ENCODE data around the gene SLC1A2. TPM values are rescaled to one million over a fixed set of nuclear protein-coding genes. Genes with fewer than 3 reads are reported as not detected.

SLC1A2 gene
- total RNA-seq, 1 experiment from 2014 or later: 0.50 TPM

- Mint-ChIP-seq H3K4me1 (peaks cover 17 to 20% of the 10 kb centered on the region in 2 experiments), H3K27ac (no peak overlapping the region), H3K27me3 (ENCODE audit: low read depth) (peaks cover 63% of the 10 kb centered on the region), H3K36me3 (ENCODE audit: insufficient read depth in 1 of 3, low read depth in 3 of 3) (no peaks in the 10 kb centered on the region; a peak in 1 of 7 replicates), H3K9me3 (no peaks in the 10 kb centered on the region; a peak in 1 of 5 replicates), H3K4me3 (no peak overlapping the region)
- no peak overlapping the region for H2BK15ac ChIP-seq (ENCODE audit: low read depth, low read length)
- peaks cover 6% of the 10 kb centered on the region; the same call in 1 of the 2 replicates for H3K27me3 ChIP-seq (ENCODE audit: insufficient read depth, low read length)
- no peak for TF ChIP-seq CTCF (conservative IDR thresholded peaks at IDR 0.05)
- H2BK120ac ChIP-seq (ENCODE audit: low read depth, low read length, poor library complexity, severe bottlenecking): no peak overlapping the region
- H2AFZ ChIP-seq (ENCODE audit: low read length): no peak overlapping the region
- H3T11ph ChIP-seq (ENCODE audit: low read length): no peak overlapping the region
- no peaks in the 10 kb centered on the region for H4K20me1 ChIP-seq (ENCODE audit: control insufficient read depth, insufficient read depth, insufficient read length)
- no peak for DNase-seq
- no peak overlapping the region for H3K56ac ChIP-seq (ENCODE audit: insufficient read length, low read depth, low read length)
- no peak overlapping the region for H4K8ac ChIP-seq (replicated peaks; ENCODE audit: insufficient read length, low read depth, low read length)
- no peak overlapping the region for H4K5ac ChIP-seq (ENCODE audit: insufficient read length, low read depth, low read length)
- H3K23ac ChIP-seq (ENCODE audit: insufficient read length, low read depth, low read length): no peak overlapping the region
- no peak overlapping the region for H2BK20ac ChIP-seq (ENCODE audit: low read depth, low read length, poor library complexity, severe bottlenecking)
- no peak overlapping the region for H3K4me2 ChIP-seq (ENCODE audit: insufficient read depth, insufficient read length, low read length)
- H2BK12ac ChIP-seq (ENCODE audit: insufficient read length, low read depth, low read length): no peak overlapping the region
- H3K79me1 ChIP-seq (ENCODE audit: insufficient read depth, low read depth, low read length, poor library complexity, severe bottlenecking): no peaks in the 10 kb centered on the region
- no peak overlapping the region for H3K18ac ChIP-seq (ENCODE audit: insufficient read length, low read depth, low read length)
- no peaks in the 10 kb centered on the region for H3K9me3 ChIP-seq (ENCODE audit: control insufficient read depth, low read depth, low read length)
- H3K23me2 ChIP-seq (ENCODE audit: insufficient read length, low read depth, low read length, poor library complexity, severe bottlenecking): no peaks in the 10 kb centered on the region
- no peak overlapping the region for H2AK5ac ChIP-seq (ENCODE audit: insufficient read length, low read length)
- H3K27ac ChIP-seq (ENCODE audit: insufficient read length, low read depth, low read length): no peak overlapping the region
- no peak overlapping the region for H2BK5ac ChIP-seq (ENCODE audit: insufficient read length, low read length)
- peaks cover 5% of the 10 kb centered on the region; the same call in 1 of the 2 replicates for H3K4me1 ChIP-seq (ENCODE audit: insufficient read depth, low read length)
- no peak overlapping the region for H3K9ac ChIP-seq (ENCODE audit: extremely low read depth, insufficient read length, low read length)
- no peak overlapping the region for H3K14ac ChIP-seq (ENCODE audit: insufficient read depth, low read length)
- H3K79me2 ChIP-seq (ENCODE audit: insufficient read depth, low read length): no peaks in the 10 kb centered on the region
- no CpG with 5 or more reads among the region's 3 CpGs for WGBS (ENCODE audit: extremely low coverage, insufficient read length, low lambda C conversion rate)
- H4K91ac ChIP-seq (ENCODE audit: insufficient read length, low read depth, low read length): no peak overlapping the region
- H3K4ac ChIP-seq (ENCODE audit: low read depth, low read length): no peak overlapping the region
Observed at GRCh38 chr11:35324981-35325380, 94.4 kb downstream of the SLC1A2 start.

Measured in H9 (cell line).